Upper lobe of left lung (tissue), 6 donors: ENCODE data around the gene CRYGB. TPM values are rescaled to one million over a fixed set of nuclear protein-coding genes. Genes with fewer than 3 reads are reported as not detected.

Experiments
- ATAC-seq, 2 donors: fragments of 200-7000 bp; cut with Tn5 transposase; one replicate each; pipeline ENCODE4 v1.9.1; 2022; ENCODE audit warnings: mild to moderate bottlenecking in 2 of 2, moderate library complexity in 2 of 2; ENCODE audit not compliant: low FRiP score in 2 of 2
- DNase-seq, 2 donors: peaks; one replicate each; pipeline ENCODE4 v3.0.0-alpha.2; 2019 to 2020
- H3K27ac ChIP-seq, 4 donors: fragments of 200-600 bp; sonication (generic); one replicate each; pipeline ENCODE4 v1.5.1; 2016 to 2019
- H3K27me3 ChIP-seq, 4 donors: fragments of 200-600 bp; sonication (generic); one replicate each; pipeline ENCODE4 v1.5.1; 2017 to 2019
- H3K36me3 ChIP-seq, 4 donors: fragments of 200-600 bp; sonication (generic); one replicate each; pipeline ENCODE4 v1.5.1; 2016 to 2019
- H3K4me1 ChIP-seq, 4 donors: fragments of 200-600 bp; sonication (generic); one replicate each; pipeline ENCODE4 v1.5.1; 2018 to 2019
- H3K4me3 ChIP-seq, 4 donors: fragments of 200-600 bp; sonication (generic); one replicate each; pipeline ENCODE4 v1.5.1; 2017 to 2019; ENCODE audit warnings: mild to moderate bottlenecking in 2 of 4, moderate library complexity in 1 of 4
- H3K9me3 ChIP-seq, 4 donors: fragments of 200-600 bp; sonication (generic); one replicate each; pipeline ENCODE4 v1.5.1; 2018 to 2019
- CTCF ChIP-seq, 6 experiments: fragments of 450-650 bp in 4 of 6; fragments of 200-600 bp in 2 of 6; sonication (generic) in 2 of 6; IDR thresholded peaks; one replicate each; pipeline ENCODE4 v1.5.1; 2016 to 2019; ENCODE audit warnings: antibody characterized with exemption in 6 of 6
- EP300 ChIP-seq, 4 donors: sonication (generic); formaldehyde crosslinking; IDR thresholded peaks; one replicate each; pipeline ENCODE4 v1.5.1; 2017; ENCODE audit warnings: antibody characterized with exemption in 4 of 4, control low read depth in 2 of 4
- POLR2A ChIP-seq, 4 donors: fragments of 450-650 bp; IDR thresholded peaks; one replicate each; pipeline ENCODE4 v1.5.1; 2016 to 2017; ENCODE audit warnings: antibody characterized with exemption in 4 of 4, mild to moderate bottlenecking in 2 of 4
- POLR2AphosphoS5 ChIP-seq, 2 donors: sonication (generic); formaldehyde crosslinking; IDR thresholded peaks; one replicate each; pipeline ENCODE4 v1.5.1; 2017; ENCODE audit warnings: antibody characterized with exemption in 2 of 2
- WGBS, 2 donors: methylation state at CpG; one replicate each; pipeline ENCODE4 v1.1.5; 2017 to 2018; 5-methylcytosine and 5-hydroxymethylcytosine counted together
- total RNA-seq, 6 donors: library from RNA; depleted of rRNA in 4 of 6; stranded (reverse); fragments of >200 nt in 4 of 6; gene quantifications; one replicate each; pipeline versions ENCODE4 v1.1.0 to v1.2.1, GENCODE V29; 2016 to 2021
- donor health status: DM: no; HTN: no; CAD: no; lungs with moderate emphysema.
- donor health status: DM: no; HTN: yes; CAD: no; lungs with severe emphysema.

Gene CRYGB
- not detected for total RNA-seq

- no peak for TF ChIP-seq EP300 (IDR thresholded peaks at IDR 0.05)
- TF ChIP-seq CTCF (IDR thresholded peaks at IDR 0.05), result no peak
- TF ChIP-seq POLR2A (IDR thresholded peaks at IDR 0.05), result no peak
- 75 to 86% methylated on average over 3 to 6 of the region's 6 CpGs for WGBS, 2 donors
- Histone ChIP-seq H3K36me3 (no peaks in the 10 kb centered on the region), H3K27ac (no peak within 1 kb of the TSS), H3K27me3 (no peaks in the 10 kb centered on the region), H3K9me3 (no peaks in the 10 kb centered on the region), H3K4me1 (no peaks in the 10 kb centered on the region), H3K4me3 (no peak within 1 kb of the TSS)
- DNase-seq (no peak), ATAC-seq (no peak)
Measured at GRCh38 chr2:208146006-208146405, at the start of gene CRYGB. Gene CRYGB (minus strand): TSS chr2:208146158. CDS start chr2:208146120, 38 bp downstream.

GRCh38 chr2:208195531-208195930 lies 49.6 kb upstream of the CRYGB start:
- no peak for DNase-seq
- WGBS, 2 donors, result 79 to 83% methylated on average over 3 of the region's 3 CpGs
- Histone ChIP-seq H3K27ac (no peak overlapping the region), H3K27me3 (no peaks in the 10 kb centered on the region), H3K36me3 (no peaks in the 10 kb centered on the region), H3K4me3 (no peak overlapping the region), H3K4me1 (no peaks in the 10 kb centered on the region), H3K9me3 (no peaks in the 10 kb centered on the region)
- no peak for ATAC-seq
- TF ChIP-seq CTCF (IDR thresholded peaks at IDR 0.05), result no peak
- no peak for TF ChIP-seq POLR2A (IDR thresholded peaks at IDR 0.05)
- TF ChIP-seq EP300 (IDR thresholded peaks at IDR 0.05), result no peak
- TF ChIP-seq POLR2AphosphoS5 (IDR thresholded peaks at IDR 0.05), result no peak

- Histone ChIP-seq H3K36me3 (no peaks in the 10 kb centered on the region), H3K9me3 (no peaks in the 10 kb centered on the region), H3K27me3 (no peaks in the 10 kb centered on the region), H3K27ac (no peak overlapping the region), H3K4me3 (no peak overlapping the region), H3K4me1 (no peaks in the 10 kb centered on the region)
- DNase-seq, result no peak
- WGBS, 2 donors, result 88 to 90% methylated on average over 8 of the region's 8 CpGs
- TF ChIP-seq EP300 (IDR thresholded peaks at IDR 0.05) (no peak), CTCF (IDR thresholded peaks at IDR 0.05) (no peak), POLR2A (IDR thresholded peaks at IDR 0.05) (no peak)
- no peak for ATAC-seq
Measured at GRCh38 chr2:208192611-208193236, 46.8 kb upstream of the CRYGB start.

- no peaks in the 10 kb centered on the region for H3K36me3 ChIP-seq
- no peaks in the 10 kb centered on the region for H3K9me3 ChIP-seq
- no peak within 1 kb of the TSS for H3K27ac ChIP-seq
- H3K27me3 ChIP-seq, result no peaks in the 10 kb centered on the region
- ATAC-seq (no peak), DNase-seq (no peak)
- TF ChIP-seq EP300 (IDR thresholded peaks at IDR 0.05), result no peak
- TF ChIP-seq POLR2A (IDR thresholded peaks at IDR 0.05), result no peak
- TF ChIP-seq POLR2AphosphoS5 (IDR thresholded peaks at IDR 0.05), result no peak
- TF ChIP-seq CTCF (IDR thresholded peaks at IDR 0.05), result no peak
- 69 to 76% methylated on average over 10 of the region's 10 CpGs for WGBS, 2 donors
- H3K4me3 ChIP-seq, result no peak within 1 kb of the TSS
- no peaks in the 10 kb centered on the region for H3K4me1 ChIP-seq
Measured at GRCh38 chr2:208189810-208190503, 44.0 kb upstream of the CRYGB start, which contains the start of gene C2orf80. Gene C2orf80 (minus strand): TSS chr2:208190030. CDS start chr2:208186986, 3,044 bp downstream.
